Mucosa of rectum (tissue), 2 donors: ENCODE data around the gene IL18.
"Not testable (repeated sequence)": the region's sequence is repeated elsewhere in the genome, so short reads cannot be mapped to it uniquely, and the experiment has no call there.

Experiments used
- H3K27ac ChIP-seq, 2 donors: one replicate each; pipeline ENCODE4 v1.7.0; 2013; ENCODE audit warnings: inconsistent platforms in 2 of 2, low read depth in 2 of 2, low read length in 2 of 2
- H3K27me3 ChIP-seq, 2 donors: one replicate each; pipeline ENCODE4 v1.7.0; 2013; ENCODE audit warnings: low read length in 2 of 2; ENCODE audit not compliant: control insufficient read depth in 2 of 2, insufficient read depth in 2 of 2
- H3K36me3 ChIP-seq, 2 donors: one replicate each; pipeline ENCODE4 v1.7.0; 2013; ENCODE audit warnings: low read length in 2 of 2; ENCODE audit not compliant: control insufficient read depth in 2 of 2, insufficient read depth in 2 of 2
- H3K4me1 ChIP-seq, 2 donors: one replicate each; pipeline ENCODE4 v1.7.0; 2013; ENCODE audit warnings: low read length in 2 of 2, mild to moderate bottlenecking in 1 of 2; ENCODE audit not compliant: control insufficient read depth in 2 of 2, insufficient read depth in 2 of 2
- H3K4me3 ChIP-seq, 2 donors: one replicate each; pipeline ENCODE4 v1.7.0; 2013; ENCODE audit warnings: low read length in 2 of 2
- H3K9ac ChIP-seq, 2 donors: one replicate each; pipeline ENCODE4 v1.7.0; 2013; ENCODE audit warnings: low read length in 2 of 2, low read depth in 1 of 2, mild to moderate bottlenecking in 1 of 2
- H3K9me3 ChIP-seq, 2 donors: one replicate each; pipeline ENCODE4 v1.7.0; 2013; ENCODE audit warnings: low read length in 2 of 2; ENCODE audit not compliant: control insufficient read depth in 2 of 2
- donor health status: healthy.
- donor health status: Normal muscosa, but diverticular disease.

The IL18 gene

DNA sequence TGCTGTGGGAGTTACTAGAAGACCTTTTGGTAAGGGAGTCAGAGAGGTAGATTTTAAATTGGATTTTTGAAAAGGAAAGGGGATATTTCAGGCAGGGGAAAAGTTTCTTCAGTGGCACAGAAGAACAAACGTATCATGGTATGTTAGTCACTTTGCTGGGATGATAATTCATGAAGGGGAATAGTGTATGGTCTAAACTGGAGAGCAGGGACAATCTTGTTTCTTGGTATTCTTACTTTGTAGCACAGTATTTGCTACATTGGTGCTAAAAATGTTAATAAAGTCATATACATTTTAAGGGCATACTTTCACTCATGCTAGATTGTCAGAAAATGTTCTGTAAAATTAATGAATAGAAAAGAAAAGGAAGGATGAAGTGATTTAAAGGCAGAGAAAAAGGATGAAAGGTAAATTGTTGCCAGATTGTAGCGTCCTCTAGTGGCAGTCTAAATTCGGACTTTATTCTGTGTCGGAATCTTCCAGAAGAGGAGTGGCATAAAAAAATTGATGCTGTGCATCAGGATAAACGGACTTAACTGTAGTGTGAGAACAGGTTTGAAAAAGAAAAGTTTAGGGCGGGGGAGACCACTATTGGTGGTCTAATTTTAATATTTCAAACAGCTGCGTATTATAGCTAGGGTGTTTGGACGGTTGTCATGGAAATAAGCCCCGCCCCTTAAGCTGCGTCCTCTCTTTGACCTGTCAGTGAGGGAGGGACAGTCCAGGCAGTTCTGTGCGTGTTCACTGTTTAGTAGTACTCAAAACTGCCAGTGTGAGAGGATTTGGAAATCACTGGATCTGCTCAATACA is 11.1 kb upstream of the IL18 start, which contains the start of gene BCO2:
TSS of gene BCO2 (plus strand) at position 724 of the 810 bp plus-strand sequence. CDS start 90 bp downstream, outside the sequence.
- peaks cover 6% of the 10 kb centered on the region in 2 donors for H3K4me1 ChIP-seq
- peak within 1 kb of the TSS; percentile 53 to 63 for H3K4me3 ChIP-seq

DNA sequence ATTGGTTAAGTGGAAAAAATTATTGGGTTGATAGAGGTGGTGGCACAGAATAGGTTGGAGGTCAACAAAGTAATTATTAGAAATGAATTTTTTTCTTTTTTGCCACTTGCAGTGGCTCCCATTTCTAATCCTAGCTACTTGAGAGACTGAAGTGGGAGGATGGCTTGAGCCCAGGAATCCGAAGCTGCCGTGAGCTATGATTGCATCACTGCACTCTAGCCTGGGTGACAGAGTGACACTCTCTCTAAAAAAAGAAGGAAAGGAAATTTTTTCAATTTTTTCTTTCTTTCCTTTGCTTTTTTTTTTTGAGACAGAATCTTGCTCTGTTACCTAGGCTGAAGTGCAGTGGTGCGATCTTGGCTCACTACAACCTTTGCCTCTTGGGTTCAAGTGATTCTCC is 9.3 kb upstream of the IL18 start:
- no peak overlapping the region for H3K4me3 ChIP-seq
- H3K27ac ChIP-seq: no peak overlapping the region
- H3K9ac ChIP-seq: no peak overlapping the region
- H3K27me3 ChIP-seq: peaks cover 0 to 3% of the 10 kb centered on the region in 2 donors
- H3K9me3 ChIP-seq: no peaks in the 10 kb centered on the region
- no peaks in the 10 kb centered on the region for H3K36me3 ChIP-seq
- peaks cover 6% of the 10 kb centered on the region in 2 donors for H3K4me1 ChIP-seq

More for the DNA sequence above, 11.1 kb upstream of the IL18 start, which contains the start of gene BCO2:
- Histone ChIP-seq H3K27me3 (peaks cover 0 to 3% of the 10 kb centered on the region in 2 donors), H3K27ac (no peak within 1 kb of the TSS), H3K9ac (no peak within 1 kb of the TSS), H3K9me3 (no peaks in the 10 kb centered on the region), H3K36me3 (no peaks in the 10 kb centered on the region)

DNA sequence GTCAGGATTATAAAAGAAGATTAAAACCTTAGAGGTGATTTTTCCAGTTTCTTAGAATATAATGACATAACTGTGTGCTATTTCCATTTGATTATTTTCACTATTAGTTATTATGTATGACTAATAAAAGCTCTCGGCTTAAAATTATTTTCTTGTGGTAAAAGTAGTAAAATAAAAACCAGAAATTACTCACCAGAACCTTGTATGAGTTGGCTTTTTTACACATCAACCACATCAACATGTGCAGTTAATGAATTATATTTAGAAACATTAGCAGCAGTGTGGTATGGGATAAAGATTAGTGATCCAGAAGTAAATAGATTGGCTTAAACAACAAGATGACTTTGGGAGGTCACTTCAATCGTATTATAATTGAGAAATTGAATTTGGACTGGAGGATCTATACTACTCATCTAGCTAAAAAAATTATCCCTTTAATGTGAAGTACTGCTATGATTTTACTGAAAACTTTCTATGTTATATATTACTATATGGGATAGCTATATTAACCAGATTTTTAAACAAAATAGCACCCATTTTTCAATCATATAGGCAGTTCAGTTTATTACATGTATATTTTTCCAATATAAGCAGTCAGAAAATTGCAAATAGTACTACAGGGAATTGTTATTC is 8.6 kb upstream of the IL18 start:
- Histone ChIP-seq H3K9ac (no peak overlapping the region), H3K9me3 (no peaks in the 10 kb centered on the region), H3K36me3 (no peaks in the 10 kb centered on the region), H3K4me3 (no peak overlapping the region), H3K27me3 (peaks cover 0 to 3% of the 10 kb centered on the region in 2 donors), H3K27ac (no peak overlapping the region), H3K4me1 (peaks cover 6% of the 10 kb centered on the region in 2 donors)

DNA sequence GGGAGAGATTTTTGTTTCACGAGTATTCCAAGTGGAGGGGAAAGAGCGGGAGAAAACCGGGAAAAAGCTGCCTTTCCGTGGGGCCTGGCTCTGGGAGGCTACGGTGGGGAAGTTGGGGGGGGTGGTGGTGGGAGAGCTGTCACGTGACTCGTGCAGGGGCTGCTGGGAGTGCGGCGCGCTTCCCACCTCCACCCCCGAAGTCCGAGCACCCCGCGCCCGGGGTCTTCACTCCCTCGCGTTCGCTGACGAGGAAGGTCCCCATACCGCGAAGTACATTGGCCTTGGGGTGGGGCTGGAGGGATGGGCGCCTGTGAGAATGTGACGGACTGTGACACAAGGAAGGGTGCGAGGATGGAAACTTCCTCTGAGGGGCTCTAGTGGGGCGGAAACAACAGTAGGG is 3.3 kb upstream of the IL18 start, which contains the start of gene TEX12:
TSS of gene TEX12 (plus strand) at position 228 of the 400 bp plus-strand sequence. CDS start 1,897 bp downstream, outside the sequence.
- peaks cover 5 to 12% of the 10 kb centered on the region in 2 donors for H3K4me1 ChIP-seq
- no peaks in the 10 kb centered on the region for H3K36me3 ChIP-seq
- H3K27me3 ChIP-seq: no peaks in the 10 kb centered on the region
- H3K9me3 ChIP-seq: no peaks in the 10 kb centered on the region
- no peak within 1 kb of the TSS for H3K4me3 ChIP-seq
- peak within 1 kb of the TSS in 1 of 2 donors; percentile 56 for H3K9ac ChIP-seq
- peak within 1 kb of the TSS; percentile 54 to 61 for H3K27ac ChIP-seq

DNA sequence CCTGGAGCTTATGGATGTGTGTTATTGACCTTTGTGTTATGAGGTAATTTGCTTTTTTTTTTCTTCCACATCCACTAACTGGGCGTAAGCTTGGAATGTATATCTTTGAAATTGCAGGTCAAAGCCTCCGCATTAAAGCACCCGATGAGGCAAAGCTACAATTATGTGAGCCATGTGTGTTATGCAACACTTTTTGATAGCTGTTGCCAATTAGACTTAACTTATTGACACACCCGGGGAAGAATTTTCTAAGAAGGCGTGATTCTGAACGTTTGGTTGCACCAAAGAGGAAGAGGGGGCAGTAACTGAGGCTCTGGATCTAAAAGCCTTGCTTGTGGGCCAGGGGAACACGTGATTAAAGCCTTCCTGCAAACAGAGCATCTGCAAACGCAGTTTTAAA is 2.7 kb upstream of the IL18 start:
- H3K9ac ChIP-seq: peak overlapping the region in 1 of 2 donors; percentile 56
- H3K27me3 ChIP-seq: no peaks in the 10 kb centered on the region
- no peaks in the 10 kb centered on the region for H3K9me3 ChIP-seq
- H3K4me1 ChIP-seq: peaks cover 5 to 15% of the 10 kb centered on the region in 2 donors
- H3K4me3 ChIP-seq: no peak overlapping the region
- H3K27ac ChIP-seq: peak overlapping the region; percentile 54 to 61
- H3K36me3 ChIP-seq: no peaks in the 10 kb centered on the region

DNA sequence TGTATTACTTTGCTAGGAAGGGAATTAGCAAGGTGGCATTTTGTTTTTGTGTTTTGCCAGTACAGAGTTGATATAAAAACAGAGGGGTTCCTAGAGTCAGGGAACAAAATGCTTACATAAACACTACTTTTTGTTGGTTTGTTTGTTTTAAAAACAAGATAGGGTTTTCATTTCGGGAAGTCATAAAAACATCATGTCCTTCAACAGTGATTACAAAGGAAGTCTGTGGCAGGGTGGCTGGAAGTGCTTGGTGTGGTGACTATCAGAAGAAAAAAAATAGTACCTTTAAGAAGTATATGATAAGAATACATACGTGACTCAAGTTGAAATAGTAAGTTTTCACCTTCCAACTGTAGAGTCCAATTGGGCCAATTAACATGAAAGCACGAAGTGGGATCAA is 1.2 kb upstream of the IL18 start:
- no peak overlapping the region for H3K4me3 ChIP-seq
- H3K27me3 ChIP-seq: no peaks in the 10 kb centered on the region
- H3K27ac ChIP-seq: peak overlapping the region in 1 of 2 donors; percentile 13
- H3K4me1 ChIP-seq: peaks cover 5 to 21% of the 10 kb centered on the region in 2 donors
- H3K9ac ChIP-seq: no peak overlapping the region
- no peaks in the 10 kb centered on the region for H3K9me3 ChIP-seq
- H3K36me3 ChIP-seq: no peaks in the 10 kb centered on the region

DNA sequence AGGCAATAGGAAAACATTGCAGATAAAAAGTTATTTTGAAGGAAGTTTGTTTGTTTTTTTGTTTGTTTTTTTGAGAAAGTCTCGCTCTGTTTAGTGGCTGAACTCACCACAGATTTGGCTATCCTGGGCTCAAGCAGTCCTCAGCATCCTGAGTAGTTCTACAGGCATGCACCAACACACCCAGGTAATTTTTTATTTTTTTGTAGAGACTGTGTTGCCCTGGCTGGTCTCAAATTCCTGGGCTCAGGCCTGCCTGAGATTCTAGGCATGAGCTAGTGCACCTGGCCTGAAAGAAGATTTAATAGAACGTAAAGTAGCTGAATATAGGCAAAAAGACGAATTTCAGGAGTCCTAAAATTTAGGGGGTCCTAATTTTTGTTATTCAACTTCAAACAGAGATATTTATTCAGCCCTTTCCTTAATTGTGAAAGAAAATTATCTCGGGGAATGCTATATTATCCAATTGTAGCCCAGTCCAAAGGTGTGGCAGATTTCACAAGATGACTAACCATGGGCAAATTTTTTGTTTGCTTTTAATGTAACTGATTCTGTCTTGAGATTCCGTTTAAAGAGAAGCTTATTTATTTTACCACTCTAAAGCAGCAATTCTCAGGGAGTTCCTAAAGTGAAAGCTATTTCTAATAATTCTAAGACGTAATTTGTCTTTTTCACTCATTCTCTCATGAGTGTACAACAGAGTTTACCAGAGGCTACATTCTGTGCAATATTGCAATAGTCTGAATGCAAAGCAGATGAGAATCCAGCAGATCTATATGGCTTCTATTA is 940 bp downstream of the IL18 start:
- Histone ChIP-seq H3K9ac (peak overlapping the region; percentile 5 to 52), H3K36me3 (no peaks in the 10 kb centered on the region), H3K4me1 (peaks cover 5 to 26% of the 10 kb centered on the region in 2 donors), H3K27me3 (no peaks in the 10 kb centered on the region), H3K9me3 (no peaks in the 10 kb centered on the region), H3K4me3 (peak overlapping the region; percentile 59 to 76), H3K27ac (peak overlapping the region; percentile 17 to 64)

DNA sequence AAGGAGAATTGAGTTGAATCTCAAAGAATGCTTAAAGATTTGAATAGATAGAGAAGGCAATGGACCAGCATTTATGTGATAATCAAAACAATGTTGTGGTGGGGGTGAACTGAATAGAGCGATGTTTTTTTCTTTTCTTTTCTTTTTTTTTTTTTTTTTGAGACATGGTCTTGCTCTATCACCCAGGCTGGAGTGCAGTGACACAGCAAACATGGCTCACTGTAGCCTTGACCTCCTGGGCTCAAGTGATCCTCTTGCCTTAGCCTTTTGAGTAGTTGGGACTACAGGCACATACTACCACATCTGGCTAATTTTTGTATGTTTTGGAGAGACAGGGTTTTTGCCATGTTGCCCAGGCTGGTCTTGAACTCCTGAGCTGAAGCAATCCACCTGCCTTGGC is 1.7 kb downstream of the IL18 start:
- not testable (repeated sequence) for H3K36me3 ChIP-seq, H3K9me3 ChIP-seq, H3K9ac ChIP-seq, H3K27ac ChIP-seq, H3K27me3 ChIP-seq
- H3K4me1 ChIP-seq: peaks cover 5 to 26% of the 10 kb centered on the region in 2 donors
- H3K4me3 ChIP-seq: peak overlapping the region in 1 of 2 donors; percentile 59

DNA sequence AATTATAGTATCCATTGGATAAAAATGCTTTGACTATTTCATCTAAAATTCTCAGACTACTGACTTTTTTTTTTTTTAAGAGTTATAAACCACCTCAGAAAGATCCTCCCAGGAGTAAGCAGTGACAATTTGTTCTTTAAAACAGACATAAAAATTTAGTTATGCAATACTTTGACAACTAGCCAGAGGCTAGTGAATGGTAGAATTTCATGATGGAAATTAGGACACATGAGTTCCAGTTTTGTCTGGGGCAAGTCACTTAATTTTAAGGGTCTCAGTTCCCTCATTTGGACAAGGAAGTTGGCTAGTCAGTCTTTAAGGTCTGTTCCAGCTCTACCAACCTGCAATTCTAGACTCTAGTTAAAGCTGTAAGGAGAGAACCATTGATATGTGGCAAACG is 2.9 kb downstream of the IL18 start:
- Histone ChIP-seq H3K4me3 (no peak overlapping the region), H3K27ac (no peak overlapping the region), H3K4me1 (peaks cover 0 to 22% of the 10 kb centered on the region in 2 donors), H3K9ac (no peak overlapping the region), H3K9me3 (no peaks in the 10 kb centered on the region), H3K27me3 (no peaks in the 10 kb centered on the region), H3K36me3 (no peaks in the 10 kb centered on the region)
